ENCODE measurements around the gene DHTKD1.
A peak's percentile ranks its signal among the peaks of the same experiment; 100 is the strongest.

The DHTKD1 gene

GRCh38 chr10:12068449-12069269, at the start of gene DHTKD1:
Gene DHTKD1 (plus strand): TSS chr10:12068954. CDS start chr10:12069034, 80 bp downstream.
- DNase-seq (ENCODE audit: low spot score in 2 of 2) (peak; percentile 98), ATAC-seq (ENCODE audit: low read depth) (peak; percentile 95)
- H3K9me3 Mint-ChIP-seq, result no peaks in the 10 kb centered on the region
- peaks cover 10% of the 10 kb centered on the region for H3K4me1 Mint-ChIP-seq
- H3K27ac Mint-ChIP-seq, result peak within 1 kb of the TSS; percentile 77
- no peaks in the 10 kb centered on the region for H3K27me3 Mint-ChIP-seq
- H3K36me3 Mint-ChIP-seq, result peaks cover 1% of the 10 kb centered on the region
- H3K4me3 Mint-ChIP-seq, result peak within 1 kb of the TSS; percentile 81

GRCh38 chr10:12019283-12019971, 49.3 kb upstream of the DHTKD1 start:
- H3K9me3 Mint-ChIP-seq, result no peaks in the 10 kb centered on the region
- DNase-seq (ENCODE audit: low spot score in 2 of 2), result no peak
- no peak overlapping the region for H3K27ac Mint-ChIP-seq
- H3K4me1 Mint-ChIP-seq, result peaks cover 13% of the 10 kb centered on the region
- no peaks in the 10 kb centered on the region for H3K27me3 Mint-ChIP-seq
- peaks cover 4% of the 10 kb centered on the region for H3K36me3 Mint-ChIP-seq
- ATAC-seq (ENCODE audit: low read depth), result no peak
- H3K4me3 Mint-ChIP-seq, result no peak overlapping the region

- H3K27ac Mint-ChIP-seq, result peak overlapping the region; percentile 78
- peaks cover 2% of the 10 kb centered on the region for H3K36me3 Mint-ChIP-seq
- no peaks in the 10 kb centered on the region for H3K9me3 Mint-ChIP-seq
- no peak overlapping the region for H3K4me3 Mint-ChIP-seq
- ATAC-seq (ENCODE audit: low read depth) (no peak), DNase-seq (ENCODE audit: low spot score in 2 of 2) (no peak)
- no peaks in the 10 kb centered on the region for H3K27me3 Mint-ChIP-seq
- peaks cover 12% of the 10 kb centered on the region for H3K4me1 Mint-ChIP-seq
Observed at GRCh38 chr10:12020574-12020973, 48.2 kb upstream of the DHTKD1 start.

- ATAC-seq (ENCODE audit: low read depth) (peak; percentile 78), DNase-seq (ENCODE audit: low spot score in 2 of 2) (no peak)
- Mint-ChIP-seq H3K27me3 (no peaks in the 10 kb centered on the region), H3K27ac (peak overlapping the region; percentile 88), H3K4me3 (peak overlapping the region; percentile 17), H3K9me3 (no peaks in the 10 kb centered on the region), H3K4me1 (peaks cover 18% of the 10 kb centered on the region), H3K36me3 (peaks cover 11% of the 10 kb centered on the region)
Observed at GRCh38 chr10:12022580-12023257, 46.0 kb upstream of the DHTKD1 start.

DNA sequence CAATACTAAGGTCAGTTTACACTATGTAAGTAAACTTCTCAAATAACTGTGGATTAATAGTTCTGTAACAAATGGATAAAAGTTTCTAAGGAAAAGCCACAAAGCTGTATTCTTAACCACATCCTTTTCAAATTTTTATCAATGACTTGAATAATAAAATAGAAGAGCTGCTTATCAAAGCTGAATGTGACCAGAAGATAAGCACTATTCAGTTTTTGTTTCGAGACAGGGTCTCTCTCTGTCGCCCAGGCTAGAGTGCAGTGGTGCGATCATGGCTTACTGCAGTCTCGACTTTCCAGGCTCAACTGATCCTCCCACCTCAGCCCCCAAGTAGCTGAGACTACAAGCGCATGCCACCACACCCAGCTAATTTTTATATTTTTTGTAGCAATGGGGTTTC, 43.2 kb upstream of the DHTKD1 start:
- DNase-seq (ENCODE audit: low spot score in 2 of 2) (no peak), ATAC-seq (ENCODE audit: low read depth) (no peak)
- Mint-ChIP-seq H3K27ac (peak overlapping the region; percentile 80), H3K9me3 (no peaks in the 10 kb centered on the region), H3K36me3 (peaks cover 23% of the 10 kb centered on the region), H3K27me3 (no peaks in the 10 kb centered on the region), H3K4me1 (peaks cover 20% of the 10 kb centered on the region), H3K4me3 (no peak overlapping the region)

DNA sequence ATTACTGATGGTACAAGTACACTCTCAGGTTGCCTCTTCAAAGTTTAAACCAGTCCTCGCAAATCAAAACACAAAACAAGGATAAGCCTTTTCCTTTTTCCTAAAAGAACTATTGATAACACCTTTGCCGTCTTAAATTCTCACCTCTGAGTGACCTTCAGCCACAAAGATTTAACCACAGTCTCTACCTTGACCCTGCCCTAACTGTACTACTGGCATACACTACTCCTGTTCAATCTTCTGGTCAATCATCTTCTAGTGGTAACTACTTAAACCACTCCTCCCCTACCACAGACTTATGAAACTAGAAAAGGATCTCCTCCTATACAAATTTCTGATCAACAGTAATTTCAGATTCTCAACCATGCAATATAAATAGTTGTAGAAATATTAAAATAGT, 41.2 kb upstream of the DHTKD1 start:
- Mint-ChIP-seq H3K27me3 (no peaks in the 10 kb centered on the region), H3K36me3 (peaks cover 23% of the 10 kb centered on the region), H3K4me1 (peaks cover 16% of the 10 kb centered on the region), H3K4me3 (no peak overlapping the region), H3K27ac (peak overlapping the region; percentile 38), H3K9me3 (no peaks in the 10 kb centered on the region)
- no peak for DNase-seq (ENCODE audit: low spot score in 2 of 2)
- ATAC-seq (ENCODE audit: low read depth), result no peak

- peak overlapping the region; percentile 58 for H3K27ac Mint-ChIP-seq
- no peaks in the 10 kb centered on the region for H3K27me3 Mint-ChIP-seq
- no peaks in the 10 kb centered on the region for H3K9me3 Mint-ChIP-seq
- peaks cover 29% of the 10 kb centered on the region for H3K36me3 Mint-ChIP-seq
- no peak overlapping the region for H3K4me3 Mint-ChIP-seq
- H3K4me1 Mint-ChIP-seq, result peaks cover 15% of the 10 kb centered on the region
- ATAC-seq (ENCODE audit: low read depth) (no peak), DNase-seq (ENCODE audit: low spot score in 2 of 2) (no peak)
Observed at GRCh38 chr10:12031404-12031803, 37.4 kb upstream of the DHTKD1 start.

DNA sequence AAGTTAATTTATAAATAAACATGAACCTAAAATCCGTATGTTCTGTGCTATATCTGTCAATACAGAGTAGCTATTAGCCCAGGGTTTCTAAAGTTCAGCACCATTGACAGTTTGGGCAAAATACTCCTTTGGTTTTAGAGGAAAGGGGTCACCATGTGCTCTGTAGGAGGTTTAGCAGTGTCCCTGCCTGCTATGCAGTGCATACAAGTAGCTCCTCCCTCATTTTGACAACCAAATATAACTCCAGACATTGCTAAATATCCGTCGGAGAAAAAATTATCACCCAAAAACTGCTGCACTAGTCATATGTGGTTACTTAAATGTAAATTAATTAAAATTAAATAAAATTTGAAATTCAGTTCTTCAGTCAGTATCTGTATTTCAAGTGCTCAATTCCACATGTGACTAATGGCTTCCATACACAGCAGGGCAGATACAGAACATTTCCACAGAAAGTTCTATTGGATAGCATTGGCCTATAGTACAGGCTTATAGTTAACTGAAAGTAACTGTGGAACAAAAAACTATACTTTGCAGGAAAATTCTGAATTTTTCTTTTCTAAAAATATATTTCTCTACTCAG, 32.6 kb upstream of the DHTKD1 start:
- Mint-ChIP-seq H3K9me3 (no peaks in the 10 kb centered on the region), H3K4me1 (peaks cover 19% of the 10 kb centered on the region), H3K27me3 (no peaks in the 10 kb centered on the region), H3K4me3 (no peak overlapping the region), H3K27ac (no peak overlapping the region), H3K36me3 (peaks cover 13% of the 10 kb centered on the region)
- DNase-seq (ENCODE audit: low spot score in 2 of 2) (no peak), ATAC-seq (ENCODE audit: low read depth) (no peak)

DNA sequence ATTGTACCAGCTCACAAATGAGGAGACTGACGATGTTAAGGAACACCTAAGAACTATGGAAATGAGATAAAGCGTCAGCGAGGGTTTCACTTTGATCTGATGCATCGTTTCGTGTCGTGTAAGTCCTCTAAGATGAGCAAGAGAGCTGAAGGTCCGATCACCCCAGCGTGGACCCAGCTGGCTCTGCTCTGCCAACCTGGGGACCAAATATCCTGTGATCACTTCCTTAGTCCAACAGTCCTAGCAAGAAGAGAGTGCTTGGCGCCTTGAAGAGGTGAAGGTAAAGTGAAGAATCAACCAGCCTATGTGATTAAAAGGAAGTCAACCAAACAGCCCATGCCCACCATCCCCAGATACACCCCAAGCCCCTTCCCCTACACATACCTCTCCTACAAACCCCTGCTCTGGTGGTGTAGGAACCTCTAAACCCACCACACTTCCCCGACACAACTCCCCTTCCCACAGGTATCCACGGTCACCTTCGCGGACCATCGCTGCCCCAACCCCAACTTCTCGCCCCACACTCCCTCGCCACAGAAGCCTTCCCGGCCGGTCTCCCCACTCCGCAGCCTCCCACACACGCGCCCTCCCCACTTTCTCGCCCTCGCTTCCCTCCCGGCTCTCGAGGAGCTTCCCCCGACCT, 26.9 kb upstream of the DHTKD1 start:
- DNase-seq (ENCODE audit: low spot score in 2 of 2), result peak; percentile 33 to 34
- no peaks in the 10 kb centered on the region for H3K27me3 Mint-ChIP-seq
- H3K36me3 Mint-ChIP-seq, result peaks cover 6% of the 10 kb centered on the region
- peak overlapping the region; percentile 99 for H3K4me3 Mint-ChIP-seq
- H3K9me3 Mint-ChIP-seq, result no peaks in the 10 kb centered on the region
- H3K4me1 Mint-ChIP-seq, result peaks cover 27% of the 10 kb centered on the region
- ATAC-seq (ENCODE audit: low read depth), result peak; percentile 3
- peak overlapping the region; percentile 100 for H3K27ac Mint-ChIP-seq

DNA sequence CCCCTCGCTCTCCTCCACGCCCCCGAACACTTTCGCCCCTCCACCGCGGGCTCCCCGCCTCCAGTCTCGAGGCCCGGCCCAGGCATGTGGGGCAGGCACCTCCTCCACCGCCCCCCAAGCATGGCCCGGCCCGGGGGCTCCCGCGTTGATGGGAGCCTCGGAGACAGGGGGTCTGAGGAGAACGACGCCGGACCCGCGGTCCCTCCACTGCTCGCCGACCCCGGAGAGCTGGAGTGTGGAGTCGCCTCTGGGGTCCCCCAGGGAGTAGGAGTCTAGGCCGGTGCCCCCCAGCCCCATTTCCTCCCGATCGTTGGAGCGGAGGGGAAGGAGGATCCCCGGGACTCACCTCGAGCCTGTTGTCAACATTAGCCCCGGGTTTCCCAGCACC, 26.4 kb upstream of the DHTKD1 start:
- DNase-seq (ENCODE audit: low spot score in 2 of 2) (no peak), ATAC-seq (ENCODE audit: low read depth) (peak; percentile 4)
- Mint-ChIP-seq H3K36me3 (peaks cover 6% of the 10 kb centered on the region), H3K27me3 (no peaks in the 10 kb centered on the region), H3K27ac (peak overlapping the region; percentile 100), H3K9me3 (no peaks in the 10 kb centered on the region), H3K4me3 (peak overlapping the region; percentile 99), H3K4me1 (peaks cover 27% of the 10 kb centered on the region)

- Mint-ChIP-seq H3K27ac (peak within 1 kb of the TSS; percentile 100), H3K27me3 (no peaks in the 10 kb centered on the region), H3K9me3 (no peaks in the 10 kb centered on the region), H3K4me3 (peak within 1 kb of the TSS; percentile 99), H3K36me3 (peaks cover 3% of the 10 kb centered on the region), H3K4me1 (peaks cover 27% of the 10 kb centered on the region)
- peak; percentile 64 for ATAC-seq (ENCODE audit: low read depth)
- peak; percentile 92 to 93 for DNase-seq (ENCODE audit: low spot score in 2 of 2)
Observed at GRCh38 chr10:12042797-12043651, 25.7 kb upstream of the DHTKD1 start, which contains the start of gene UPF2. Gene UPF2 (minus strand): TSS chr10:12042809. CDS start chr10:12035423, 7,386 bp downstream.

DNA sequence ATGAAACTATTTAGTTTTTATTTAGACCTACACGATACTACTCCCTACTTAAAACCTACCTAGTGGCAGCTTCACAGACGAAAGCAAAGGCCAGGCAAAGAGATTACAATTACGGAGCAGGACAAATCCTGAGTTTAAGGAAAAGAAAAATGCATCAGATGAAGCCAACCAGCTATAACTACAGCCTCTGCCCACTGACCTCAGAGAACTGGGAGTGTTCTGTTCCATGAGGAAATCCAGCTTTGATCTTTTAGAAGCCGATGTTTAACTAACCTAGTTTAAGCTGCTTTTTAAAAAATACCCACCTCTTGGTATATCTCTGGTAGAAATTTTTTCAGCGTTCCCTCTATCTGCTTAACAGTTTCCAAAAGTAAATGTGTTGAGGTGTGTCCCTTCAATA, 23.2 kb upstream of the DHTKD1 start:
- Mint-ChIP-seq H3K36me3 (peaks cover 4% of the 10 kb centered on the region), H3K4me3 (no peak overlapping the region), H3K27me3 (no peaks in the 10 kb centered on the region), H3K4me1 (peaks cover 24% of the 10 kb centered on the region), H3K27ac (no peak overlapping the region), H3K9me3 (no peaks in the 10 kb centered on the region)
- ATAC-seq (ENCODE audit: low read depth) (no peak), DNase-seq (ENCODE audit: low spot score in 2 of 2) (no peak)

DNA sequence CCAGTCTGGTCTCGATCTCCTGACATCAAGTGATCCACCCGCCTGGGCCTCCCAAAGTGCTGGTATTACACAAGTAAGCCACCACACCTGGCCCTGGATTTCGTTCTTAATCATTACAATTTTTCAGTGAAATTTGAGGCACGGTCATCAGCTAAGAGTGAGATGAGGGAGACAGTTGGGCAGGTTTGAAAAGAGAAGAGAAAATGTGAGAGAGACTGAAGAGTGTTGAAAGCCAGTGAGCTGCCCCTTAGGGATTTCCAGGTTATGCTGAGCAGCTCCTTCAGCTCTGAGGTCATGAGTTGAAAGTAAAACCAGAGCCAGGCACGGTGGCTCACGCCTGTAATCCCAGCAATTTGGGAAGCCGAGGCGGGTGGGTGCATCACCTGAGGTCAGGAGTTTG, 20.2 kb upstream of the DHTKD1 start:
- DNase-seq (ENCODE audit: low spot score in 2 of 2), result no peak
- Mint-ChIP-seq H3K4me1 (peaks cover 22% of the 10 kb centered on the region), H3K9me3 (peaks cover 1% of the 10 kb centered on the region), H3K27me3 (no peaks in the 10 kb centered on the region), H3K4me3 (no peak overlapping the region), H3K36me3 (peaks cover 2% of the 10 kb centered on the region), H3K27ac (no peak overlapping the region)
- ATAC-seq (ENCODE audit: low read depth), result no peak

Measured in memory B cell (primary cell).